ENCODE results near the gene LRRIQ4. TPM values are rescaled to one million over a fixed set of nuclear protein-coding genes. Genes with fewer than 3 reads are reported as not detected.

The LRRIQ4 gene
- total RNA-seq, 4 donors from 2014 or later: not detected

GRCh38 chr3:169838511-169839030 is 25.9 kb downstream of the LRRIQ4 start:
- 92 to 100% methylated on average over 1 of the region's 1 CpG for WGBS, 2 donors (ENCODE audit: low coverage in 1 of 2)
- Histone ChIP-seq H3K9me3 (no peaks in the 10 kb centered on the region), H3K27ac (no peak overlapping the region), H3K4me3 (no peak overlapping the region), H3K36me3 (no peaks in the 10 kb centered on the region), H3K4me1 (no peaks in the 10 kb centered on the region), H3K27me3 (no peaks in the 10 kb centered on the region)
- TF ChIP-seq EP300 (IDR thresholded peaks at IDR 0.05): no peak
- TF ChIP-seq POLR2A (IDR thresholded peaks at IDR 0.05): no peak
- no peak for TF ChIP-seq POLR2AphosphoS5 (IDR thresholded peaks at IDR 0.05)
- TF ChIP-seq CTCF (IDR thresholded peaks at IDR 0.05): no peak
- ATAC-seq: no peak

- 40 to 46% methylated on average over 1 to 4 of the region's 4 CpGs for WGBS, 2 donors (ENCODE audit: low coverage in 1 of 2)
- ATAC-seq: no peak
- TF ChIP-seq POLR2AphosphoS5 (IDR thresholded peaks at IDR 0.05) (no peak), CTCF (IDR thresholded peaks at IDR 0.05) (no peak), EP300 (IDR thresholded peaks at IDR 0.05) (no peak), POLR2A (IDR thresholded peaks at IDR 0.05) (no peak)
- no peak overlapping the region for H3K27ac ChIP-seq
- no peaks in the 10 kb centered on the region for H3K36me3 ChIP-seq
- no peaks in the 10 kb centered on the region for H3K9me3 ChIP-seq
- H3K4me3 ChIP-seq: no peak overlapping the region
- H3K27me3 ChIP-seq: no peaks in the 10 kb centered on the region
- H3K4me1 ChIP-seq: no peaks in the 10 kb centered on the region
Observed at GRCh38 chr3:169841171-169841570, 28.5 kb downstream of the LRRIQ4 start.

DNA sequence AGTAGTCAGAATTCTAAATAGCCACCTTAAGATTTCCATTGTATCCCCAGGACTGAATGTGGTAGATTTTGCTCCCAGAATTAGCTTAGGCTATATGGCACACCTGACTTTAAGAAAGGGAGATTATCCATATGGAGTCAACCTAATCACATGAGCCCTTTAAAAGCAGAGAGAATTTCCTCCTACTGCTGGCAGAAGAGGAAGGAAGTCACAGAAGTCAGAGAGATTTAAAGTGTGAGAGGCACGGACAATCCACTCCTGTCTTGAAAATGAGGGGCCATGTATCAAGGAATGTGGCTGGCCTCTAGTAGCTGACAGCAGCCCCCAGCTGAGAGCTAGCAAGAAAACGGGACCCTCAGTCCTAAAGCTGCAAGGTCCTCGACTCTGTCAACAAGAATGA is 30.3 kb downstream of the LRRIQ4 start:
- Histone ChIP-seq H3K27ac (no peak overlapping the region), H3K4me3 (no peak overlapping the region), H3K36me3 (no peaks in the 10 kb centered on the region), H3K27me3 (no peaks in the 10 kb centered on the region), H3K4me1 (no peaks in the 10 kb centered on the region), H3K9me3 (no peaks in the 10 kb centered on the region)
- ATAC-seq: no peak
- 40 to 72% methylated on average over 1 to 3 of the region's 3 CpGs for WGBS, 2 donors (ENCODE audit: low coverage in 1 of 2)
- no peak for TF ChIP-seq POLR2AphosphoS5 (IDR thresholded peaks at IDR 0.05)
- TF ChIP-seq POLR2A (IDR thresholded peaks at IDR 0.05): no peak
- no peak for TF ChIP-seq EP300 (IDR thresholded peaks at IDR 0.05)
- TF ChIP-seq CTCF (IDR thresholded peaks at IDR 0.05): no peak

DNA sequence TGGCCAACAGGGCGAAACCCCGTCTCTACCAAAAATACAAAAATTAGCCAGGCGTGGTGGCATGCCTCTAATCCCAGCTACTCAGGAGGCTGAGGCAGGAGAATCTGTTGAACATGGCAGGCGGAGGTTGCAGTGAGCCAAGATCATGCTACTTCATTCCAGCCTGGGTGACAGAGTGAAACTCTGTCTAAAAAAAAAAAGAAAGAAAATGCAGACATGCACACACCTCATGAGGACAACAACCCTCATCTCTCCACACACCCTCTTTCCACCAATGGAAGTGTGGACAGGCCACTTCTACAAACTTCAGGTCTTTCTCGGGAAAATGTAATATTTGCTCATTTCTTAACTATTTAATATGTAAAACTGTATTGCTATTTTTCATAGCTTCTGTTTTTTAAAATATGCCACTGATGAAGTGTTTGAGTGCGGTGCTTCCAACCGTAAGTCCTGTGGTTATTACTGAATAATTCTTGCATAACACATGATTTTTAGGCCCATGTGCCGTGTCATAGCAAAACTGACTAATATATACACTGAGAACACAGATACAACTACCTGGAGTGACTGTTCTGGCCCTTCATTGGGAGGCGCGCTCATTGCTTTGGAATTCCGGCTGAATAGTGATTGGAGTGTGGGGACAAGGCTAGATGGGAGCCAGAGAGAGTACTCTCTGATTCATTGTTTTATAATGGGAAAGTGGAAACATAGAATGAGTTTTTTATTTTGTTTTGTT is 34.0 kb downstream of the LRRIQ4 start:
- Histone ChIP-seq H3K4me1 (no peaks in the 10 kb centered on the region), H3K9me3 (no peaks in the 10 kb centered on the region), H3K27ac (no peak overlapping the region), H3K36me3 (no peaks in the 10 kb centered on the region), H3K4me3 (no peak overlapping the region), H3K27me3 (no peaks in the 10 kb centered on the region)
- WGBS, 2 donors (ENCODE audit: low coverage in 1 of 2): 87 to 97% methylated on average over 6 to 9 of the region's 11 CpGs
- ATAC-seq: no peak
- TF ChIP-seq POLR2AphosphoS5 (IDR thresholded peaks at IDR 0.05): no peak
- TF ChIP-seq CTCF (IDR thresholded peaks at IDR 0.05): no peak
- no peak for TF ChIP-seq POLR2A (IDR thresholded peaks at IDR 0.05)
- TF ChIP-seq EP300 (IDR thresholded peaks at IDR 0.05): no peak

GRCh38 chr3:169847896-169848295 is 35.2 kb downstream of the LRRIQ4 start:
- TF ChIP-seq CTCF (IDR thresholded peaks at IDR 0.05): no peak
- no peak for TF ChIP-seq POLR2A (IDR thresholded peaks at IDR 0.05)
- no peak for TF ChIP-seq EP300 (IDR thresholded peaks at IDR 0.05)
- TF ChIP-seq POLR2AphosphoS5 (IDR thresholded peaks at IDR 0.05): no peak
- Histone ChIP-seq H3K4me1 (no peaks in the 10 kb centered on the region), H3K36me3 (no peaks in the 10 kb centered on the region), H3K27ac (no peak overlapping the region), H3K9me3 (no peaks in the 10 kb centered on the region), H3K27me3 (peaks cover 1% of the 10 kb centered on the region), H3K4me3 (no peak overlapping the region)
- no peak for ATAC-seq
- 61 to 82% methylated on average over 3 to 4 of the region's 4 CpGs for whole genome bisulfite sequencing, 2 donors (ENCODE audit: low coverage in 1 of 2)
